Thyroid gland (tissue), 4 donors: ENCODE results near the gene SMO.
A peak's percentile ranks its signal among the peaks of the same experiment; 100 is the strongest.

Experiments used
- POLR2A ChIP-seq, 2 donors: fragments of 450-650 bp; IDR thresholded peaks; one replicate each; pipeline ENCODE4 v1.6.1; 2017; ENCODE audit warnings: antibody characterized with exemption in 2 of 2, mild to moderate bottlenecking in 2 of 2, moderate library complexity in 1 of 2
- TF ChIP-seq, protein P1 (sequence below), 6 experiments: fragments of 200-600 bp in 3 of 6; fragments of 450-650 bp in 3 of 6; sonication (generic) in 3 of 6; IDR thresholded peaks; one replicate each; pipeline ENCODE4 v1.5.1; 2016 to 2019; ENCODE audit warnings: antibody characterized with exemption in 6 of 6, mild to moderate bottlenecking in 2 of 6, inconsistent platforms in 1 of 6, moderate library complexity in 1 of 6

DNA sequence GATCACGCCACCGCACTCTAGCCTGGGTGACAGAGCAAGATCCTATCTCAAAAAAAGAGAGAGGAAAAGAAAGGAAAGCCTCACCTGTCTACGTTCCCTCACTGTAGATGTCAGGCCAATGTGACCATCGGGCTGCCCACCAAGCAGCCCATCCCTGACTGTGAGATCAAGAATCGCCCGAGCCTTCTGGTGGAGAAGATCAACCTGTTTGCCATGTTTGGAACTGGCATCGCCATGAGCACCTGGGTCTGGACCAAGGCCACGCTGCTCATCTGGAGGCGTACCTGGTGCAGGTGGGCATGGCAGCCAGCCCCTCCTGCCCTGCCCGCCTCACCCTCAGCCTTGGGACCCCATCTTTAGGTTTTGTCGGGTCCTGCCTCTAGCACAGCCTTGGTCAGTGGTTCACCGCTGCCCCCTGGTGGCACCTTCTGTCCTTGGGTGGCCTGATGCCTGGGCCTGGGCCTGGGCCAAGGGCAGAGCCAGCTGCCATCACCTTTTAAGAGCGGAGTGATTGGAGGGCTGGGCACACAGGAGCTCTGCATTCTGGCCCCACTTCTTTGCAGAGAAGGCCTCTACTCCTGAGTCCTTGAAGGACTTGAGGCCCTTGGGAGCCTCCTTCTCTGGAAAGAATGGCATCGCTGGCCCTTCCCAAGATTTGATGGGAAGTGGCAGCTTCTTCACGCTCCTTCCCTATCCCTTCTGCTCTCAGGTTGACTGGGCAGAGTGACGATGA, 22.0 kb downstream of the SMO start:
- TF ChIP-seq POLR2A (IDR thresholded peaks at IDR 0.05) = no peak
- TF ChIP-seq, protein P1, sequence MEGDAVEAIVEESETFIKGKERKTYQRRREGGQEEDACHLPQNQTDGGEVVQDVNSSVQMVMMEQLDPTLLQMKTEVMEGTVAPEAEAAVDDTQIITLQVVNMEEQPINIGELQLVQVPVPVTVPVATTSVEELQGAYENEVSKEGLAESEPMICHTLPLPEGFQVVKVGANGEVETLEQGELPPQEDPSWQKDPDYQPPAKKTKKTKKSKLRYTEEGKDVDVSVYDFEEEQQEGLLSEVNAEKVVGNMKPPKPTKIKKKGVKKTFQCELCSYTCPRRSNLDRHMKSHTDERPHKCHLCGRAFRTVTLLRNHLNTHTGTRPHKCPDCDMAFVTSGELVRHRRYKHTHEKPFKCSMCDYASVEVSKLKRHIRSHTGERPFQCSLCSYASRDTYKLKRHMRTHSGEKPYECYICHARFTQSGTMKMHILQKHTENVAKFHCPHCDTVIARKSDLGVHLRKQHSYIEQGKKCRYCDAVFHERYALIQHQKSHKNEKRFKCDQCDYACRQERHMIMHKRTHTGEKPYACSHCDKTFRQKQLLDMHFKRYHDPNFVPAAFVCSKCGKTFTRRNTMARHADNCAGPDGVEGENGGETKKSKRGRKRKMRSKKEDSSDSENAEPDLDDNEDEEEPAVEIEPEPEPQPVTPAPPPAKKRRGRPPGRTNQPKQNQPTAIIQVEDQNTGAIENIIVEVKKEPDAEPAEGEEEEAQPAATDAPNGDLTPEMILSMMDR (IDR thresholded peaks at IDR 0.05) = peak; percentile 54 to 93 (median 86)
